ENCODE data around the gene MARCHF6. TPM values are rescaled to one million over a fixed set of nuclear protein-coding genes. Genes with fewer than 3 reads are reported as not detected.

The MARCHF6 gene
- total and polyA plus RNA-seq, 2 of the 8 experiments (the other 6 are each of a cell fraction or from before 2014, with no cell fraction given), result 93.1 to 118 TPM

DNA sequence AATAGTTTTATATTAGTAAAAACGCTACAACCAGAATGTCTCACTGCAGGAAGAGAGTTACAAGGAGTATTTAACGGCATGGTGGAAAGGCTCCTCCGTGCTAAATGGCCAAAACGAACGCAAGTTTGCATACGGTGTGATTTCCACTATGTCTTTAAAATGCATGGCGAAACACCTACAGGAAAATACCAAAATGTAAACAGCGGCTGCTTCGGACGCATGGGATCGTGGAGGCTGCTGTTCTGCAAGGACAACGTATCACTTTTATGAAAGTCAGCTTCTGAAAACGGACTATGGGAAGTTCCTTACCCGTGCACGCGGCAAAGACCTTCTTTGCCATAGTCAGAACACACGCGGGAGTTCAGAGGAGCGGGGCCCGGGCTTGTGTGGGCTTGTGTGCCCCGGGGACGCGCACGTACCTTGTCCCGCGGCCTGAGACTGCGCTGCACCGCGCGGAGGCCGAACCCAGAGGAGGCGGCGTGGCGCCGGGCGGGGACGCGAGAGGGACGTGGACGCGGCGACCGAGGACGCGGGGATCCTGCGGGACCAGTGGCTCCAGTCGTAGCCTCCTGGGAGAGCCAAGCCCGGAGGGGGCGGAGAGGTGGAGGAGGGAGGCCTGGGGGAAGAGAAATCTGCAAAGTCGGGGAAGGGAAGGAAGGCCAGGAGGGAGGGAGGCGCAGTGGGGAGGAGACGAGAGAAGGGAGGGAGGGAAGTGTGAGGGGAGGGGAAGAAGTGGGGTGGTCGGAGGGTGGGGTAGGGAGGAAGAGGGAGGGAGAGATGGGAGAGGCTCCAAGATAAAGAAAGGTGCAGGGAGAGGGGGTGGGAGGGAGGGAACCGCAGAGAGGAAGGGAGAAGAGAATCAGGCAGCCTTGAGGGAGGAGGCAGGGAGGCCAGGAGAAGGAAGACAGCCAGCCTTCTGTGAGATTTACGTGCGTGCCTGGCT, 46.0 kb upstream of the MARCHF6 start, which contains the start of gene CMBL (continued):
- TF ChIP-seq POLR2AphosphoS5 (IDR thresholded peaks at IDR 0.05; ENCODE audit: low read depth, low read length) (no peak), SP4 (IDR thresholded peaks at IDR 0.05; ENCODE audit: low read length) (no peak), KDM5A (IDR thresholded peaks at IDR 0.05; ENCODE audit: low read length) (no peak), CREB1 (IDR thresholded peaks at IDR 0.05) (no peak), POLR2A (IDR thresholded peaks at IDR 0.05; ENCODE audit: control extremely low read depth in 1 of 2, low read depth in 2 of 2, low read length in 2 of 2) (no peak), CTCF (IDR thresholded peaks at IDR 0.05; ENCODE audit: control extremely low read depth in 1 of 3, insufficient read depth in 1 of 3, low read depth in 1 of 3, low read length in 3 of 3) (no peak), SIN3A (conservative IDR thresholded peaks at IDR 0.05 in 1 of 2, IDR thresholded peaks at IDR 0.05 in 1 of 2; ENCODE audit: low read depth in 1 of 2, low read length in 2 of 2) (no peak), KDM4A (IDR thresholded peaks at IDR 0.05; ENCODE audit: low read depth, low read length, severe bottlenecking) (peak; percentile 93), PHF8 (conservative IDR thresholded peaks at IDR 0.05; ENCODE audit: low read depth, low read length) (peak; percentile 50; the same call in 1 of the 2 replicates), ZNF274 (IDR thresholded peaks at IDR 0.05; ENCODE audit: borderline replicate concordance, extremely low read depth, low read length) (no peak), NANOG (IDR thresholded peaks at IDR 0.05; ENCODE audit: insufficient read depth, low read depth, low read length, poor library complexity, severe bottlenecking) (no peak), JUND (IDR thresholded peaks at IDR 0.05; ENCODE audit: low read length) (no peak), HDAC2 (IDR thresholded peaks at IDR 0.05; ENCODE audit: borderline replicate concordance in 1 of 2, low read depth in 2 of 2, low read length in 2 of 2) (peak in 1 of 2 experiments; percentile 91; a peak in 2 of 4 replicates), RBBP5 (IDR thresholded peaks at IDR 0.05; ENCODE audit: borderline replicate concordance, low read depth, low read length) (peak; percentile 90), JUN (IDR thresholded peaks at IDR 0.05; ENCODE audit: low read depth, low read length) (no peak), YY1 (IDR thresholded peaks at IDR 0.05; ENCODE audit: low read depth, low read length) (no peak), SP1 (IDR thresholded peaks at IDR 0.05; ENCODE audit: low read depth, low read length) (no peak), SP2 (IDR thresholded peaks at IDR 0.05; ENCODE audit: low read length) (no peak), KDM1A (IDR thresholded peaks at IDR 0.05; ENCODE audit: borderline replicate concordance, low read length) (peak; percentile 47; the same call in 1 of the 2 replicates), ASH2L (IDR thresholded peaks at IDR 0.05; ENCODE audit: low read length) (peak; percentile 100)

All from H1 (cell line).